ENCODE measurements around the gene JUN.

GRCh38 chr1:58812926-58813325 is 29.1 kb upstream of the JUN start:
- TF ChIP-seq GATA2 (IDR thresholded peaks at IDR 0.05; ENCODE audit: low read depth, low read length), result no peak
- TF ChIP-seq GATA3 (IDR thresholded peaks at IDR 0.05; ENCODE audit: low read depth, low read length), result no peak

All from SH-SY5Y (cell line).